Measurements from ENCODE around the gene HDLBP.
"Not testable (repeated sequence)": the region's sequence is repeated elsewhere in the genome, so short reads cannot be mapped to it uniquely, and the experiment has no call there.

HDLBP gene

DNA sequence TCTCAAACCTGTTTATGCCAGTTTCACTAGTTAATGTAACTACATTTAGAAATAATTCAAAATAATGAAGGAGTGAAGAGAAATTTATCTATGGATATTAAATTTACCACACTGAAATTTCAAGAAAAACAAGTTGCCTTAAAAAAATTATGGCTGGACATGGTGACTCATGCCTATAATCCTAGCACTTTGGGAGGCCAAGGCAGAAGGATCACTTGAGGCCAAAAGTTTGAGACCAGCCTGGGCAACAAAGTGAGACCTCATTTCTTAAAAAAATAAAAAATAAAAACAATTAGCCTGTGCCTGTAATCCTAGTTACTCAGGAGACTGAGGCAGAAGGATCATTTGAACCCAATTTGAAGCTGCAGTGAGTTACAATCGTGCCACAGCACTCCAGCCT is 29.9 kb downstream of the HDLBP start:
- no peak for FAIRE-seq

DNA sequence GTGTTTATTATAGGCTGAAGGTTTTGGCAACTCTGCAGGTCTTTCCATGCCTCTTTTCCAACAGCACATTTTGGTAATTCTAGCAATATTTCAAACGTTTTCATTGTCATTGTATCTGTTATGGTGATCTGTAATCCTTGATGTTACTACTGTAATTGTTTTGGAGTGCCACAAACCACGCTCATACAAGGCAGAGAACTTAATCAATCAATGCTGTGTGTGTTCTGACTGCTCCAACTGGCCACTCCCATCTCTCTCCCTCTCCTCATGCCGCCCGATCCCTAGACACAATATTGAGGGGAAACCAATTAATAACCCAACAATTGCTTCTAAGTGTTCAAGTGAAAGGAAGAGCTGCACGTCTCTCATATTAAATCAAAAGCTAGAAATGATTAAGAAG is 32.9 kb downstream of the HDLBP start:
- DNase-seq (ENCODE audit: extremely low spot score, insufficient read length, low read depth): no peak
- no peak for FAIRE-seq

More for the DNA sequence above, 29.9 kb downstream of the HDLBP start:
- no peak for DNase-seq (ENCODE audit: extremely low spot score, insufficient read length, low read depth)

GRCh38 chr2:241280291-241280690 is 35.2 kb downstream of the HDLBP start:
- FAIRE-seq: no peak

DNA sequence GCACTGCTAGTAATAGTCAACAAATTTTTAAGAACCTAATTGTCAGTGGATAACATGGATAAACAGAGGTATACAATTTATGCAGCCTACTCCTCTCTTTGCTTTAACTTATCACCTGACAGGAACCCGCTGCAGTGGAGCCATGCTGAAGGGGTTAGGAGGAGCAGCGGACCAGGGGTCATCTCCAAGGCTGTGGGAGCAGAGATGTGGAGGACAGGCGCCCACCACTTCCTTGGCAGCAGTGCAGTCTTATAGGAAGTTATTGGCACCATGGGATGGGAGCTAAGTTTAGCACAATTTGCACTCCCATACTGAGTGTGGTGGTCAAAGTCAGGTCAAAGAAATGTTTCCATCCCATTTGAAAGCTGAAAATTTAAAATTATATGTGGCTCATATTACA is 35.6 kb downstream of the HDLBP start:
- DNase-seq (ENCODE audit: extremely low spot score, insufficient read length, low read depth) (no peak), FAIRE-seq (no peak)

More at GRCh38 chr2:241280291-241280690, 35.2 kb downstream of the HDLBP start:
- no peak for DNase-seq (ENCODE audit: extremely low spot score, insufficient read length, low read depth)

GRCh38 chr2:241279413-241279812 is 36.1 kb downstream of the HDLBP start:
- FAIRE-seq (no peak), DNase-seq (ENCODE audit: extremely low spot score, insufficient read length, low read depth) (no peak)

DNA sequence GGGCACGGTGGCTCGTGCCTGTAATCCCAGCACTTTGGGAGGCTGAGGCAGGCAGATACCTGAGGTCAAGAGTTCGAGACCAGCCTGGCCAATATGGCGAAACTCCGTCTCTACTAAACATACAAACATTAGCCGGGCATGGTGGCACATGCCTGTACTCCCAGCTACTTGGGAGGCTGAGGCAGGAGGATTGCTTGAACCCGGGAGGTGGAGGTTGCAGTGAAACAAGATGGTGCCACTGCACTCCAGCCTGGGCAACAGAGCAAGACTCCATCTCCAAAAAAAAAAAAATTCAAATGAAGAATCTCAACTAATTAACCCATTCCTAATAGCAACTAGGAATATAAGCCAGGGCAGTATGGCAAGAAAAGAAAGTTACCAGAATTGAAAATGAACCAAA is 37.2 kb downstream of the HDLBP start:
- DNase-seq (ENCODE audit: extremely low spot score, insufficient read length, low read depth); FAIRE-seq: not testable (repeated sequence)

DNA sequence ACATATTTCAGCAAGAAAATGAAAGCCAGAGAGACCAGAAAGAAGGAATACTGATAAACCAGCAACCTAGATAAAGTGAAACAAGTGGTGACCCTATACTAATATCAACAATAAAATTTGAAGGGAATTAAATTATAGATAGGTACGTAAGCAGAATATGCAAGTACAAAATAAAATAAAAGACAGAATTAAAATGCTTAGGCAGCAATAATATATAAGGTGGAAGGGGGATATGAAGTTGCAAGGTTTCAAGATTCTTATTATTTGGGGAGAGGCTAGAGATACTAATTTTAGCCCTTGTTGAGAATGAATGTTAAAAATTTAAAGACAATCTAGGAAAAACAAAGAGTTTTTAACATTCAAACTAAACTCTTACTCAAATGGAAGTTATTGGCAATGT is 39.6 kb downstream of the HDLBP start:
- FAIRE-seq: no peak
- no peak for DNase-seq (ENCODE audit: extremely low spot score, insufficient read length, low read depth)

DNA sequence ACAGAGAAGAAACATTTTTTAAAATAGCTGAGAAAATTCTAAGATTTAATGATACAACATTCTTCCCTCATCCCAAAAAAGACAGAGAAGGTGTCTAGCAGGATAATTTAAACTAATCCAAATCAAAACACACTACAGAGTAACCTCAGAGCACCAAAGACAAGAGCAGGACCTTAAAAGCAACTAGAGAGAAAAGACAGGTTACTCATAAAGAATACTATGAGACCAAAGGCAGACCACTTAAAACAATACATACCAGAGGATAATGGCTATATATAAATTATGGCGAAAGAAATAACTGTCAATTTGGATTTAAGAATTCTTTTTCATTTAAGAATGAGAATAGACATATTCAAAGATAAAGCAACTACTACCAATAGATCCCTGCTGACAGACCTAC is 40.0 kb downstream of the HDLBP start:
- FAIRE-seq (no peak), DNase-seq (ENCODE audit: extremely low spot score, insufficient read length, low read depth) (no peak)

DNA sequence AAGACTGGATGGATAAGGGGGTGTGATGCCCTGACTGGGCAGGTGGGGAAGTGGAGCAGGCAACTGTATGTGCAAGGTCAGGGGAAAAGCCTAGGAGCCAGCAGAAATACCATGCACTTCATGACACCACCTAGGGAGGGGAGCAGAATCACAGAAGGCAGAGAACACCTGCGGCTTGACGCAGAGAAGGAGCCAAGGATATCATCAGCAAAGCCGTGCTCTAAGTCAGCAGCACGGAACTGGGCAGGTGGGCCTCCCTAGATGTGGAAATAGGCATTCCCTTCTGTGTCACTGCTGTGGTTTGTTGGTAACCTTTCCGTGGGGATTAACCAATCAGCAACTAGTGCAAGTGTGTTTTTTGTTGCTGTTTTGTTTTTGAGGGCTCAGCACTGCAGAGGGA is 41.3 kb downstream of the HDLBP start:
- FAIRE-seq (no peak), DNase-seq (ENCODE audit: extremely low spot score, insufficient read length, low read depth) (no peak)

DNA sequence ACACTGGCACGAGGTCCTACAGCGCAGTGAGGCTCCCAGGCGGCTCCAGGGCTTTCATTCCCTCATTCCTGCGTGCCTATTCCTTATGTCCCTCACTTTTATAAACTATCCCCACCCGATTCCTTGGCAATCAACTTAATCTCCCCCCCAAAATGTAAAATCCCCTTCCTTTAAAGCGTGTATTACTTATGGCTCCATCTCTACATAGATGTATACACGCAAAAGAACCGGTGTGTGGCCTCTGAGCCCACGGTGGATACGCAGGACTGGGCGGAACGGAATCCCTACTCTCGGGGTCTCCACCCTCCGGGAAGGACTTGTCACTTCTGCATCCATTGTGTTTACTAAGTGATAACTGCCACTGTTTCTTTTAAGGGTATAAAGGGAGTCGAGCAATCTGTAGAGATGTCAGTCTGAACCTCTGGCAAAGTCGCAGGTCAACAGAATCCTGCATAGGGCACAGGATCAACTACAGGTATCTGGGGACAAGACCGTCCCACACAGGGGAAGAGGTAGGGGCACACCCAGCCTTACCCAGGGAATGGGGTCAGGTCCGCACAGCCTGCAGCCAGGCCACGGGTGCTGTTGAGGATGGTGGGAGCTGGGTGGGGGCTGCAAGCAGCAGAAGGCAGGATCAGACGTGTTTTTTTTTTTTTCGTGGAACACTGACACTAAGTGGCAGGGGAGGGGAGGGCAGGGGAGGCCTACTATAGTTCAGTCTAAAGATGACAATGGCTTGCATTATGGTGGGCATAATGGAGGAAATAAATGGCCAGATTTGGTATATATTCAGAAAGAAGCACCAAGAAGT is 42.1 kb downstream of the HDLBP start:
- DNase-seq (ENCODE audit: extremely low spot score, insufficient read length, low read depth): no peak
- FAIRE-seq: no peak

DNA sequence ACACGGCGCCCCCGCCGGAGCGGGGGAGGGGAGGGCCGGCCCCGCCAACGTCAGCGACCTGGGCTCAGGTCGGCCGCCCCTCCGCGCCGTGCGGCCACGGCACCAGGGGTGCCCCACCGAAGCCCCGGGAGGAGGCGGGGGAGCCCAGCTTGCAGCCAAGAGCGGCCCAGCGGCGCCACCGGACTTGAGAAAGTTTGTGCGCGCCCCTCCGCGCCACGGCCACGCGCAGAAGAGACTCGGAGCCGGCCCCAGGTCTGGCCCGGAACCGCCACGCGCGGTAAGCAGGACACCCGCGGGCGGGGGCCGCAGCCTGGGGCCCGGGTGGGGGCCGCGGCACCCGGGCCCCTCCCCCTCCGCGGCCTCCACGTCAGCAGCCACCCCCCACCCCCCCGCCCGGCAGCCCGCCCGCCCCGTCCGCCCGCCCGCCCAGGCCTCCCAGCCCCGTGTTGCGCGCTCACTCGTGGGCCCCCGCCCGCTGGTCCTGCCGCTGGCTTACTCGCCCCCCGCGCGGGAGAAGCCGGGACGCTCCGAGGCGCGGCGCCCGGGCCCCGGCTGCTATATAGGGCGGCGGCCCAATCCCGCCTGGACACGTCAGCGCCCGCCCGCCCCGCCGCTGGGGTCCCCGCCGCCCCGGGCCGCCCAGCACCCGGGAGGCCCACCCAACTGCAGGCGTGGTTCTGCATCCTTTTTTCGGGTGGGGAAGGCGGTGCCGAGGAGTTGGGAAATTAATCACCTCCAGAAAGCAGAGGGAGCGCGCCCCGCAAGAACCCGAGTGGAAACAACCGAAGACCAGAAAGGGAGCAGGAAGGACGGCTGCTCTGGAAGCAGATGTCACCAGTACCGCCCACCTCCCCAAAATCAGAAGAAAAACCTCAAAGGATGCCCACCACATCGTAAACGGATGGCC is 42.9 kb downstream of the HDLBP start:
- DNase-seq (ENCODE audit: extremely low spot score, insufficient read length, low read depth): peak; percentile 38
- FAIRE-seq: no peak

GRCh38 chr2:241271706-241272302 is 43.7 kb downstream of the HDLBP start:
- DNase-seq (ENCODE audit: extremely low spot score, insufficient read length, low read depth) (peak; percentile 38), FAIRE-seq (peak; percentile 68)

- DNase-seq (ENCODE audit: extremely low spot score, insufficient read length, low read depth) (no peak), FAIRE-seq (no peak)
Observed at GRCh38 chr2:241270531-241270930, 44.9 kb downstream of the HDLBP start.

DNA sequence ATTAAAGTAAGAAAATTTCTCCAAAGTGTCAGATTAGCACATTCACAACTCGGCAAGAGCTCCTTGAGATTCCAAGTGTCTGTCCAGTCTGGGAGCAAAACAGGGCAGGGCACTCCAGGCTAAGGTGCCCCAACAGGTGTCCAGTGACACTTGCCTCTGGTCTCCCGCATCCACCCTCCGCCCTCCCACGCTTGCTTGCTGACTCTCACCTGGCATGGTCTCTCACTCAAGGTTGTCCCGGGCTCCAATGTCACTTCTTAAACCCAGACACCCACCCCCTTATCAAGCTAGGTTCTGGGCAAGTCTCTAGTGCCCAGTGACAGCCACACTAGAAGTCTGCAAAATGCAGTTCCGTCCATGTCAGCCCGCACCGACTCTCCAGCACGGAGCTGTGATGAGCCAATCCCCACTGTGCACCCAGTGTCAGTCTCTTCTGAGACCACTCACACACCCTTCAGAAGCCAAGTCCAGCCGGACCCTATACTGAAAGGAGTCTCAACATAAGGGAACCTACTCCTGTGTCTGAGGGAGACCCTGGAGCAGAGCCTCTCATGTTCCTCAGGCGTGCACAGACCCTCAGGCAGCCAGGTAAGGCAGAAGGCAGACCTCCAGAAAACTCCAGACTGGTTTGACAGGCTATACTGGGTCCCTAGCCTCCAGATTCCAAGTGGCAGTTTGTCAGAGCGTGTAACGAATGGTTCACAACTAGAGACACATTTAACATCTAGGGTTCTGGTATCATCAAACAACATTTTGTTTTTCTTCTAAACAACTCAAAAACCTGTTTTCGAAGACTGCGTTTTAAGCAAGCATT is 45.6 kb downstream of the HDLBP start:
- FAIRE-seq (no peak), DNase-seq (ENCODE audit: extremely low spot score, insufficient read length, low read depth) (no peak)

GRCh38 chr2:241268716-241269445 is 46.6 kb downstream of the HDLBP start:
- FAIRE-seq (no peak), DNase-seq (ENCODE audit: extremely low spot score, insufficient read length, low read depth) (no peak)

DNA sequence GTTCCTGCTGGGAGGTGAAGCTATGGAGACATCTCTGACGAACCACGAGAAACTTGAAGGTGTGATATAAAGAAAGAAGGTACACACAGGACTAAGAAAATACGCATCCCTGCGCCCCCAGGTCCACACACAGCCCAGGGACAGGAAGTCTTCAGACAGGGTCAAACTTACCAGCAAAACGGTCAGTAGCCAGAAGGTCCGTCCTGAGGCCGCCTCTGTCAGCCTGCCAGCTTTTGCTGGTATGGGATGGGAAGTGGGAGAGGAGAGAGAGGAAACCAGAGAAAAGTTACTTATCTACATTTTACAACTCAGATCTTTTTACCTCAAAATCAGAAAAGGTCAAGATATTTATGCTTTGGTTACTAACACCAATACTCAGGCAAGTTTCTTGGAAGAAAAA is 47.2 kb downstream of the HDLBP start:
- DNase-seq (ENCODE audit: extremely low spot score, insufficient read length, low read depth) (no peak), FAIRE-seq (no peak)

GRCh38 chr2:241267249-241268067 is 48.0 kb downstream of the HDLBP start:
- DNase-seq (ENCODE audit: extremely low spot score, insufficient read length, low read depth): no peak
- FAIRE-seq: no peak

DNA sequence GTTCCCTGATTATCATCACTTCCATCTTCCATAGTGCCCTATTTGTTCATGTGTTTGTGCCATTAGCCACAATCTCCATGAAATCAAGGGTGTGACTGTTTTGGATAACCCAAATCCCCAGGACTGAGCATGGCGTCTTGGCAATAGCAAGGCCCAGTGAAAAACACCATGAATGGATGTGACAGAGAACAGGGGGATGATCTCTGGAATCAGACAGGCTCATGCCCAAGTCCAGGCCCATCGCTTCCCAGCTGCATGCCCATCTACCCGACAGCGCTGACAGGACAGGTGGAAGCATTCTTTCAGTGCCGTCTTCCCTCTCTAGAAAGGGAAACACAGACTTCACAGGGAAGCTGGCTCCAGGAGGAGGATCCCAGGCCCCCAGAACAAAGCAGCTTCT is 50.0 kb downstream of the HDLBP start:
- no peak for FAIRE-seq
- DNase-seq (ENCODE audit: extremely low spot score, insufficient read length, low read depth): no peak
